ENCODE results near the gene NRF1.
"Not testable (repeated sequence)": the region's sequence is repeated elsewhere in the genome, so short reads cannot be mapped to it uniquely, and the experiment has no call there.

NRF1 gene

DNA sequence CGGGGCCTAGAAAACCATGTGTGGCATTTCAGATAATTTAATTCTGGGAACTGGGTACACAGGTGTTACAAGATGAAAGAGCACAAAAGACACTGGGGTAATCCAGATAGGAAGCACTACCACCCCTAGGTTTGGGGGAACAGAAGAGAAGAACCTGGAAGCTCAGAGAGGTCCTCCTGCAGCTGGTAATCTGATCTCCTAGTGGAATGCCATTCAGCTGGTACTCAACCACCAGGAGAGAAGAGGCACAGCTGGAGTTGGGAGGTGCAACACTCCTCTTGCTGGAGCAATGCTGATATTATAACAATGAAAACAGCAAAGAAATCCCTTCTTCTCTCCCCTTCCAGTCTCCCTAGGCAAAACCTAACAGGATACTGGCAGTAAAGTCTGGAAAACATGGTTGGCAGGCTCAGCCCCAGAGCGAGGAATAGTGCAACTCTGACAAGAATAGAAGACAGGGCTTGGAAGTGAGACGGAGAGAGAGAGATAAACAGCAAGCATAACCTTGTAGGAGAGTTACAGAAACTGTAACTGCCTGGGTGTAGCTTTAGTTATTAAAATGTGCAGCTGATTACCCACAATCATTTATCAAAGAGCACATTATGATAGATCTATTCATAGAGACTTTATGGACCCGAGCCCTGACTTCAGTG lies 35.0 kb downstream of the NRF1 start:
- DNase-seq (ENCODE audit: low read depth in 2 of 2), result no peak

DNA sequence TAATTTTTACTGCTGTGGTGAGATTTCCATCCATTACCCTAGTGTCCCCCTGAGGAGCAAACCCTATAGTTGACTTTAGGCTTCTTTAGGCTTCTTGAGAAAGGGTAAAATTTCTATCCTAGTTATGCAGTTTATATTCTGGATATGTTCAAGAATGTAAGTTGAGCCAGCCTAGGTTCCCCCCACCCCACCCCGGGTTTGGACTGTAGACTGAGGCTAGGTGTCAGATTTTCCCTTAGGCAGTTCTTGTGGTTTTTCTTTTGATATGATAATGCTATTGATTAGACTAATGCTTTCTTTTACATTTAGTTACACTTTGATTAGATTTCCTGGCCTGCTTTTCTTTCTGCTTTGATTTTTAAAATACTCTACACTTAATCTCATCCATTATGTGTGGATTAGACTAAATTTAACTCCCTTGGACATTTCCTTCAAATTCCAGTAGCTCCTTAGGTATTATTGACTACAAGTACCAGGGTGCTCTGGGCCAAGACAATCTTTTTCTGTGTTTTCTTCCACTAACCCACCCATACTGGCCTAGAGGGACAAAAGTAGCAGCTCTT lies 37.7 kb downstream of the NRF1 start:
- DNase-seq (ENCODE audit: low read depth in 2 of 2), result no peak

DNA sequence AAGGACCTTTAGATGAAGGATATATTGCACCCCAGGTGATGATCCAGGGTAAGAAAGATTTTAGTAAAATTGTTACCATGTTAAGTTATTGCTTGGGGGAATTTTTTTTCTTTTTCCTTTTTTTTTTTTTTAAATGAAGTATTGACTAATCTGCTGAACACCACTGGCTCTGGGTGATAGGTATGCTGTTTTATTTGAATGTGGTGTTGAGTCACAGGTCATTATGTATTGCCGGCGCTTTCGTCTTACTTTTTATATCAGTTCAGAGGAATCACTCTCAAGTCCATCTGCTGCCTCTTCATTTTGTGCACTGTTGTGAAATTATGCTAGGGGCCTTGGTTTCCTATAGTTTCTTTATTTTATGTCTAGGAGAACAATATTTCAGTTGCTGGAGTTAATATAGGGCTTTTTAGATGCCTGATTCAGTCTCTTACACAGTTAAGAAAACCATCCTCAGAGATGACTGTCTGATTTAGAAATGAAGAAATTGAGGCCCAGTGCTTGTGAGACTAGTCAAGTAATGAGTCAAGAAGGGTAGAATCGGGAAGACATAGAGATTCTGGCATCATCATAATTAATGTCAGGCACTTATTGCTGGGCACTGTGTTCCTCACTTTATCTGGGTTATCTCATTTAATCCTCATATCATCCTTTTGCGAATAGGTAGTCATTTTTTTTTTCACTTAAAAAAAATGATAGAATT lies 38.7 kb downstream of the NRF1 start:
- DNase-seq (ENCODE audit: low read depth in 2 of 2), result no peak

DNA sequence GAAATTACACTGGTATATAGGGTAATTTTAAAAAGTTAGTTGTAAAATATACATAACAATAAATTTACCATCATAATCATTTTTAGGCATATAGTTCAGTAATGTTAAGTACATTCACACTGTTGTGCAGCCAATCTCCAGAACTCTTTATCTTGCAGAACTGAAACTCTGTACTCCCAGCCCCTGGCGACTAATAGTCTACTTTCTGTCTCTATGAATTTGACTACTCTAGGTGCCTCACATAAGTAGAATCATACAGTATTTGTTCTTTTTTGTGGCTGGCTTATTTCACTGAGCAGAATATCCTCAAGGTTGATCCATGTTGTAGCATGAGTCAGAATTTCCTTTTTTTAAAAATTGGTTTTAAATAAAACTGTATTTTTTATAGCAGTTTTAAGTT lies 41.4 kb downstream of the NRF1 start:
- DNase-seq (ENCODE audit: low read depth in 2 of 2), result no peak

DNA sequence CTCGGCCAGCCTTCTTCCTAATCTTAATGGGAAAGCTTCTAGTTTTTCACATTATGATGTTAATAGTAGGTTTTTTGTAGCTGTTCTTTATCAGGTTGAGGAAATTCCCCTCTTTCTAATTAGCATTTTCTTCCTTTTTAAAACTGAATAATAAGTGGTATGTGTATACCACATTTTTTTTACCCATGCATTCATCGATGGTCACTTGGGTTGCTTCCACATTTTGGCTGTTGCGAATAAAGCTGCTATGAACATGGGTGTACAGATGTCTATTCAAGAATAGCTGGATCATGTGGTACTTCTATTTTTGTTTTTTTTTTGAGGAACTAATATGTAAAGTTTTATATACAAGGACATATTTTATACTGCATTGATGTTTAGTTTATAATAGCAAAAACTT lies 44.3 kb downstream of the NRF1 start:
- no peak for DNase-seq (ENCODE audit: low read depth in 2 of 2)

DNA sequence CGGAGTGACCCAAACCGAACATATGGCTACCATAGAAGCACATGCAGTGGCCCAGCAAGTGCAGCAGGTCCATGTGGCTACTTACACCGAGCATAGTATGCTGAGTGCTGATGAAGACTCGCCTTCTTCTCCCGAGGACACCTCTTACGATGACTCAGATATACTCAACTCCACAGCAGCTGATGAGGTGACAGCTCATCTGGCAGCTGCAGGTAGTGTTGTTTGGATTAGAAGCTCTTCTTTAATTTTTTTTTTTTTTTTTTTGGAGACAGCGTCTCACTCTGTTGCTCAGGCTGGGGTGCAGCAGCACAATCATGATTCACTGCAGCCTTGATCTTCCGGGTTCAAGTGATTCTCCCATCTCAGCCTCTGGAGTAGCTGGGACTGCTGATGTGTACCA lies 45.8 kb downstream of the NRF1 start:
- DNase-seq (ENCODE audit: low read depth in 2 of 2), result no peak

DNA sequence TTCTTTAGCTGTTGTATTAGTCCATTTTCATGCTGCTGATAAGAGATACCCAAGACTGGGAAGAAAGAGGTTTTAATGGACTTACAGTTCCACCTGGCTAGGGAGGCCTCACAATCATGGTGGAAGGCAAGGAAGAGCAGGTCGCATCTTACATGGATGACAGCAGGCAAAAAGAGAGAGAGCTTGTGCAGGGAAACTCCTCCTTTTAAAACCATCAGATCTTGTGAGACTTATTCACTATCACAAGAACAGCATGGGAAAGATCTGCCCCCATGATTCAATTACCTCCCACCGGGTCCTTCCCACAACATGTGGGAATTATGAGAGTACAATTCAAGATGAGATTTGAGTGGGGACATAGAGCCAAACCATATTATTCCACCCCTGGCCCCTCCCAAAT lies 48.4 kb downstream of the NRF1 start:
- DNase-seq (ENCODE audit: low read depth in 2 of 2), result not testable (repeated sequence)

DNA sequence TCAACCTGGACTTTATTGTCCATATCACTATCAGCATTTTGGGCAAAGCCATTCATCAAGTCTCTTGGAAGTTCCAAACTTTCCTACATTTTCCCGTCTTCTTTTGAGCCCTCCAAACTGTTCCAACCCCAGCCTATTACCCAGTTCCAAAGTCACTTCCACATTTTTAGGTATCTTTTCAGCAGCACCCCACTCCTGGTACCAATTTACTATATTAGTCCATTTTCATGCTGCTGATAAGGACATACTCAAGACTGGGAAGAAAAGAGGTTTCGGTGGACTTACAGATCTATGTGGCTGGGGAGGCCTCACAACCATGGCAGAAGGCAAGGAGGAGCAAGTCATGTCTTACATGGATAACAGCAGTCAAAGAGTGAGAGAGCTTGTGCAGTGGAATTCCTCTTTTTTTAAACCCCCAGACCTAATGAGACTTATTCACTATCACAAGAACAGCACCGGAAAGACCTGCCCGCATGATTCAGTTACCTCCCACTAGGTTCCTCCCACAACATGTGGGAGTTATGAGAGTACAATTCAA lies 50.2 kb downstream of the NRF1 start:
- DNase-seq (ENCODE audit: low read depth in 2 of 2), result no peak

DNA sequence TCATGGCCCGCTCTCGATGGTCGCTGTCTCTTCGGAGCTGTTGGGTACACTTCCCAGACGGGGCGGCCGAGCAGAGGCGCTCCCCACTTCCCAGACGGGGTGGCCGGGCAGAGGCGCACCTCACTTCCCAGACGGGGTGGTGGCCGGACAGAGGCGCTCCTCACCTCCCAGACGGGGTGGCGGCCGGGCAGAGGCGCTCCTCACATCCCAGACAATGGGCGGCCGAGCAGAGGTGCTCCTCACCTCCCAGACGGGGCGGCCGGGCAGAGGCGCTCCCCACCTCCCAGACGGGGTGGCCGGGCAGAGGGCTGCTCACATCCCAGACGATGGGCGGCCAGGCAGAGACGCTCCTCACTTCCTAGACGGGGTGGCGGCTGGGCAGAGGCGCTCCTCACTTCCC lies 51.7 kb downstream of the NRF1 start:
- not testable (repeated sequence) for DNase-seq (ENCODE audit: low read depth in 2 of 2)

DNA sequence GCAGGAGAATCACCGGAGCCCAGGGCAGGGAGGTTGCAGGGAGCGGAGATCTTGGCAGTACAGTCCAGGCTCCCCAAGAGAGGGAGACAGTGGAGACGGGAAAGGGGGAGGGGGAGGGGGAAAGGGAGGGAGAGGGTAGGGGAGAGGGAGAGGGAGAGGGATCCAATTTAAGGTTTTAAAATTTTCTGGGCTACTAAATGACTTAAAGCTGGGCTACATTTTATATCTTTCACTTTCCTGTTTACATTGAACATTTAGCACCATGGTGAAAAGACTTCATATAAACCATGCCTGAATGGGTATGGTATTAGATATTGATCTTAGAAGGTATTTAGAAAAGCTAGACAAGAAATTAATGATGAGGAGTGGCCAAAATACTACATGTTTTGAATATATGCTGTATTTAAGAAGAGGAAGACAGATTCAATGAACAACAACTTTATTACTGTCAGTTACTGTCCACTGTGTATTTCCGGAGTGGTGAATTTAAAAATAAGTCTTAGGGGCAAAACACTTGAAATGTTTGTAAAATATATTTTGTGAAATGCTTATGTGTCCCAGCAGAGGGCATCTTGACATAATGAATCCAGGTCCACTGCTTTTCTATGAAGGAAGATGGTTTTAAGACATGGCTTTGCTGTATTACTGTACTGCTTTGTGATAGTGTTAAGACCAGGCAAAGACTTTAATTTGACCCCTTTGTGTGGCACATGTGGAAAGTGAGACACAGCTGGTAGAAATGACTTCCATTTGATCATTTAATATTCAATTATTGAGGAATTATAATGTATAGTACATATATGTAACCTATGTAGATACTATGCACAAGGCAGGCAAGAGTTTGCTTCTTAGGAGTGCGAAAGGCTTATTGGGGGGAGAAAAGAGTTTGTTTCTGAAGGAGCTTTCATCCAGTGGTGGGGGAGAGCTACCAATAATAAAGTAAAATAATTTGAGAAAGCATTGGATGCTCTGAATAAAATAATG lies 52.8 kb downstream of the NRF1 start:
- DNase-seq (ENCODE audit: low read depth in 2 of 2), result no peak

DNA sequence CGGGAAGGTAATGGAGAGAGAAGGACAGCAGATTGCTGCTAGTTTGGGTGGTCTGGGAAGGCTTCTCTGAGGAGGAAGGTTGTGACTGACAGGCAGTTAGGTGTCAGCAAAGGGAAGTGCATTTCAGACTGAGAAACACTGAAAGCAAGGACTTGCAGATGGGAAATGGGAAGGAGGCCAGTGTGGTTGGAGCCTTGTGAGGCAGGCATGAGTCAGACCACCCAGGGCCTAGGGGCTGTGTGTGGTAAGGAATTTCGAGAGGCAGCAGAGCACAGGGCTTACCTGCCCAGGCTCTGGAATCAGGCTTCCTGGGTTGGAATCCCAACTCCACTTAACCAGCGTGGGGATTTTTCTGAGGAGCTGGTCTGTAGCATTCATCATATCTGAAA lies 53.5 kb downstream of the NRF1 start:
- no peak for DNase-seq (ENCODE audit: low read depth in 2 of 2)

DNA sequence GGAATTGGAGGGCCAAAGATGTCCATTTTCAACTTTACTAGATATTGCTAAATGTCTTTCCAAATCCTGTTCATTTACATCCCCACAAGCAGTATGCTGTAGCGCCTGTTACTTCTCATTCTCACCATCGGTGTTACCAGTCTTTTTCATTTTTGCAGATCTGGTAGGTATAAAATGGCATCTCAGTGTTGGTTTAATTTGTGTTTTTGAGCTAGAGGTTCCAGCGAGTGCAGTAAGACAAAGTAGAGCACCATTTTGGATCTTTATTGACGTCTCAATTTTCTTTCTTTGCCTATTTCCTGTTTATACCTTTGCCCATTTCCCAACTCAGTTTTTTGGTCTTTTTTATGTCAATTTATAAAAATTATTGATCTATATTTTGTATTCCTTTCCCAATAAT lies 55.6 kb downstream of the NRF1 start:
- DNase-seq (ENCODE audit: low read depth in 2 of 2), result no peak

DNA sequence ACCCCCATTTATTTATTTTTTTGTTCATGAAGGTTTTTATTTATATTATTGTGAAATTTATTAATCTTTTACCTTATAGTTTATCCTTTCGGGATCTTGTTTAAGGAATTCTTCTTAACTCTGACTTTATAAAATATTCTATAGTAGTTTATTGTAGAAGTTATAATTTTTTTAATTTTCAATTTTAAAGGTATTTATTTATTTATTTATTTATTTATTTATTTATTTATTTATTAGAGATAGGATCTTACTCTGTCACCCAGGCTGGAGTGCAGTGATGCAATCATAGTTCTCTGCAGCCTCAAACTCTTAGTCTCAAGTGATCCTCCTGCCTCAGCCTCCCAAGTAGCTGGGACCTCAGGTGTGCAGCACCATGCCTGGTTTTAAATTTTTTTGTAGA lies 56.0 kb downstream of the NRF1 start:
- no peak for DNase-seq (ENCODE audit: low read depth in 2 of 2)

DNA sequence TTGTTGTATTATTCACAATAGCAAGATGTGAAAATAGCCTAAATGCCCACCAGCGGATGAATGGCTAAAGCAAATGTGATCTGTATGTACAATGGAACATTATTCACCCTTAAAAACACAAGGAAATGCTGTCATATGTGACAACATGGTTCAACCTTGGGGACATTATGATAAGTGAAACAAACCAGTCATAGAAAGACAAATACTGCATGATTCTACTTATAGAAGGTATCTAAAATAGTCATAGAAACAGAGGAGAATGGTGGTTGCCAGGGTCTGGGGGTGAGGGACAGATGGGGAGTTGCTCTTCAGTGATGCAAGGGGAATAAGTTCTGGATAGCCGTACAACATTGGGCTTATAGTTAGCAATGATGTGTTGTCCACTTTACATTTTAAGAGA lies 58.4 kb downstream of the NRF1 start:
- no peak for DNase-seq (ENCODE audit: low read depth in 2 of 2)

DNA sequence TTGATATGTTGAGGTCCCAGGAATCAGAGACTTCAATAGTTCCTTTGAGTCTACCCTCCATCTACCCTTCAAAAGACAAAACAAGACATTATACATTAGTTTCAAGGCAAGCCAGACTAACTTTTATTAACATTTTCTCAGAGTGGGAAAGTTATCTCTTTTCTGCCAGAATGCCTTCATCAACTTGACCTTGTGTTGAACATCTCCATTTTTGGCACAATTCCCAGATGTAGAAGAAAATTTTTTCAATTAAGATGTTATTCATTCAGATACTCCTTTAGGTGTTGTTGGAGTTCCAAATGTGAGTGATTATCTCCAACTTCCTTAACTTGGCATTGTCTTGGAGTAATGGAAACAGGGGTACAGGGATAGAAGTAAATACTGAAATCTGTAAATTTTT lies 59.1 kb downstream of the NRF1 start:
- no peak for DNase-seq (ENCODE audit: low read depth in 2 of 2)

DNA sequence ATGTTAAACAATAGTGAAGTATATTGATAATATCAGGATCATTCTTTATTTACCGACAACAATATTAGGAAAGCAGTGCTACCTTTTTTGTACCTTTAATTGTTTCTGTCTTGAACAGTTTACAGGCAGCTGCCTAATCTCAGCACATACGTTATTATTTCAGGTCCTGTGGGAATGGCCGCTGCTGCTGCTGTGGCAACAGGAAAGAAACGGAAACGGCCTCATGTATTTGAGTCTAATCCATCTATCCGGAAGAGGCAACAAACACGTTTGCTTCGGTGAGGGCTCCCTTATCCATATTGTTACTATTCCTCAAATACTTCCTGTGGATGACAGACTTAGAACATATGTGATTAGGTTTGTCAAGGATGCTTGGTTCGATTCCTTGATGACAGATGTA lies 59.7 kb downstream of the NRF1 start:
- DNase-seq (ENCODE audit: low read depth in 2 of 2), result no peak

DNA sequence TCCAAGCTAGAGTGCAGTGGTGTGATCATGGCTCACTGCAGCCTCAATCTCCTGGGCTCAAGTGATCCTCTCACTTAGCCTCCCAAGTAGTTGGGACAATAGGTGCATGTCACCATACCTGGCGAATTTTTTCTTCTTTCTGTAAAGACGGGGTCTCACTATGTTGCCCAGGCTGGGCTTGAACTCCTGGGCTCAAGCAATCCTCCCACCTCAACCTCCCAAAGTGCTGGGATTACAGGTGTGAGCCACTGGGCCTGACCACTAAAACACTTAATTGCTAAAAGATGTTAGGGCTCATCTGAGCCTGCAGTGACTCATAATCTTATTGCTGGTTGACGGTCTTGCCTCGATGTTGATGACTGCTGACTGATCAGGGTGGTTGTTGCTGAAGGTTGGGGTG lies 63.0 kb downstream of the NRF1 start:
- not testable (repeated sequence) for DNase-seq (ENCODE audit: low read depth in 2 of 2)

DNA sequence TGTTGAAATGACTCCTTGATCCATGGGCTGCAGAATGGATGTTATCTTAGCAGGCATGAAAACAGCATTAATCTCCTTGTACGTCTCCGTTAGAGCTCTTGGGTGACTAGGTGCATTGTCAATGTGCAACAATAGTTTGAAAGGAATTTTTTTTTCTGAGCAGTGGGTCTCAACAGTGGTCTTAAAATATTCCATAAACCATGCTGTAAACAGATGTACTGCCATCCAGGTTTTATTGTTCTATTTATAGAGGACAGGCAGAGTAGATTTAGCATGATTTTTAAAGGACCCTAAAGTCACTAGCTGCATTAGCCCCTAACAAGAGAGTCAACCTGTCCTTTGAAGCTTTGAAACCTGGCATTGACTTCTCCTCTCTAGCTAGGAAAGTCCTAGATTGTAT lies 64.0 kb downstream of the NRF1 start:
- DNase-seq (ENCODE audit: low read depth in 2 of 2), result no peak

DNA sequence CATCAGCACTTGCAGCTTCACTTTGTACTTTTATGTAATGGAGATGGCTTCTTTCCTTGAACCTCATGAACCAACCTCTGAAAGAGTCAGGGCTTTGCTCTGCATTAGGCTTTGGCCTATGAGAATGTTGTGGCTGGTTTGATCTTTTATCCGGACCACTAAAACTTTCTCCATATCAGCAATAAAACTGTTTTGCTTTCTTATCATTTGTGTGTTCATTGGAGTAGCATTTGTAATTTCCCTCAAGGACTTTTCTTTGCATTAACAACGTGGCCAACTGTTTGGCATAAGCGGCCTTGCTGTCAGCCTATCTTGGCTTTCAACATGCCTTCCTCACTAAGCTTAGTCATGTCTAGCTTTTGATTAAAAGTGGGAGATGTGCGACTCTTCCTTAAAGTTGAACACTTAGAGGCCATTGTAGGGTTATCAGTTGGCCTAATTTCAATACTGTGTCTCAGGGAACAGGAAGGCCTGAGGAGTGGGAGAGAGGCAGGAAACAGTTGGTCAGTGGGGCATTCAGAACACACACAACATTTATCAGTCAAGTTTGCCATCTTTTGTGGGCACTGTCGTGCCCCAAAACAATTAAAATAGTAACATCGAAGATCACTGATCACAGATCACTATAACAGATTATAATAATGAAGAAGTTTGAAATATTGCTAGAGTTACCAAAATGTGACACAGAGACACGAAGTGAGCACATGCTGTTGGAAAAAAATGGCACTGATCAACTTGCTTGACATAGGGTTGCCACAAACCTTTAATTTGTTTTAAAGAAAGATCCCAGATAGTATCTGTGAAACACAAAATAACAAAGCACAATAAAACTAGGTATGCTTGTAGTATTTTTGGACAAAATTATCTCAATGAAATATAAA lies 64.7 kb downstream of the NRF1 start:
- DNase-seq (ENCODE audit: low read depth in 2 of 2), result no peak

DNA sequence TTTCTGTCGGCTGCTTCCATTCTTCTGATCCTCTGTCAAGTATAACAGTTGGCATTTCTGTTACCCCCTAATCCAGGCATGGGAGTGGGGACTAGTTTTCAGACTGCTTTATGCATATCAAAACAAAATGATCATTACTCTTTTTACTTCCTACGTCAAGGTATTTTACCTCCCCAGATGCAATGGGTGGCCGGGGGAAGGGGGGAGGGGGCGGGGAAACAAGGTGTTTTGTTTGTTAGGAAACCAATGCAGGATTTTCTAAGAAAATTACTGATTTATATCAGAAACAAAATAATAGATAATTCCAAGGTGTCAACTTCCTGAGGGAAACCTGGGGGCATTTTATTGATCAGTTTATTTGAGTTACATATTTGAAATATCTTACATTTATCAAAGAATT lies 66.3 kb downstream of the NRF1 start:
- DNase-seq (ENCODE audit: low read depth in 2 of 2), result no peak

DNA sequence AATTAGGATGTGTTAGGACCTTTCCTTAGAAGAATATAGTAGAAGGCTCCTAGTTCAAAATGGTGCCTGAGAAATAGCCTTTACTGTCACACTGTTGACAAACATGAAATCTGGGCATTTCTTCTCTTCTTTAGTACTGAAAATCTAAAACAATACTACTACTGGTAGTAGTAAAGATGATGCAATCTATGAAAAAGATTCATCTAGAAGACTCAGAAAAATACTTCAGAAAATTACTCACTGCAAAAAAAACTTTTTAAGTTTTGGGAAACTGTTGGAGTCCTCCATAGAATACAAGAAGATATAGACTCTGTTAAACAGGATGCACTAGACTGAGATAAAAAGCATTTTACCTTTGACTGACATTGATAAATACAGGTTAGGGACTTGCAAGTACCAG lies 67.1 kb downstream of the NRF1 start:
- no peak for DNase-seq (ENCODE audit: low read depth in 2 of 2)
